HG03575 (cell line): ENCODE data around the gene RETN.

Experiments
- ATAC-seq: cut with Tn5 transposase; IDR thresholded peaks from one replicate; pipeline ENCODE4 v1.9.1; 2021; ENCODE audit not compliant: unreplicated experiment, insufficient number of reproducible peaks, low FRiP score; ENCODE audit errors: extremely low read depth

Gene RETN

GRCh38 chr19:7652061-7652641 is 16.7 kb upstream of the RETN start:
- ATAC-seq, result no peak

GRCh38 chr19:7654401-7654800 is 14.4 kb upstream of the RETN start:
- ATAC-seq, result no peak

DNA sequence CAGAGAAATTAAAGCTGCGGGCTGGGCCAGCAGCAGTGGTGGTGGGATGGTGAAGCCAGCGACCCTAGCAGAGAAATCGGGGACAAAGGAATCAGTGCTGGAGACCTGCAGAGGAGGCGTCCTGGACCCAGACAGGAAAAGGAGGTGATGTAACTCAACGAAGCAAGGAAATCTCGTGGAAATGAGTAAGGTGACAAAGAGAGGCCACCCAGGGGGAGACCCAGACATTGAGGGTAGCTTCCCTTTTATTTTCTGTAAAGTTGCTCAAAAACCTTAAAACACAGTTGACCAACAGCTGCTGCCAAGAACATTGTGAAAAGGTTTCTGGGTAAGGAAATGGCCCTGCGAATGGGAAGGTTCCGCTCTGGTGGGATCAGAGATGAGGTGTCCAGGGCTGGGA is 13.3 kb upstream of the RETN start:
- ATAC-seq, result no peak

GRCh38 chr19:7657131-7657751 is 11.6 kb upstream of the RETN start:
- ATAC-seq, result no peak

DNA sequence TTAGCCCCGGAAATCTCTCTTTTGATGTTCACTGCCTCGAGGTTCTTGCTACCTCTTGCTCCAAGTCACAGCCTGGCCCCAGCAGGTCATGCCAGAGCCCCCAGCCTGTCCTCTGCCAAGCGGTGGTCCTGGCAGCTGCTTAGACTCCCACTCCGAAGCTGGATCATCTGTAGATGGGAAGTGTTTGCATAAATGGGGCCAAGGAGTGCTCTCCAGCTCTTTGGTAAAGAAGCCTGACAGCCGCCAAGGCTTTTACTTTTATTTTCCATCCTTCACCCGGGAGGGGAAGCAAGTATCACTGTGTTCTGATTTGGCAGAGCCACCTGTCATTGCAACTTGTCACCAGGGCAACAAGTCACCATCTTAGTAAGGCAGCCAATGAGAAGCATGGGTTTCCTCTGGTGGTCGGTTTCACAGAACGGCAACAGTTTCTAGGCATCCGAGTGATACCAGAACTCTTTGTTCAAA is 10.6 kb upstream of the RETN start:
- ATAC-seq, result peak; percentile 53

DNA sequence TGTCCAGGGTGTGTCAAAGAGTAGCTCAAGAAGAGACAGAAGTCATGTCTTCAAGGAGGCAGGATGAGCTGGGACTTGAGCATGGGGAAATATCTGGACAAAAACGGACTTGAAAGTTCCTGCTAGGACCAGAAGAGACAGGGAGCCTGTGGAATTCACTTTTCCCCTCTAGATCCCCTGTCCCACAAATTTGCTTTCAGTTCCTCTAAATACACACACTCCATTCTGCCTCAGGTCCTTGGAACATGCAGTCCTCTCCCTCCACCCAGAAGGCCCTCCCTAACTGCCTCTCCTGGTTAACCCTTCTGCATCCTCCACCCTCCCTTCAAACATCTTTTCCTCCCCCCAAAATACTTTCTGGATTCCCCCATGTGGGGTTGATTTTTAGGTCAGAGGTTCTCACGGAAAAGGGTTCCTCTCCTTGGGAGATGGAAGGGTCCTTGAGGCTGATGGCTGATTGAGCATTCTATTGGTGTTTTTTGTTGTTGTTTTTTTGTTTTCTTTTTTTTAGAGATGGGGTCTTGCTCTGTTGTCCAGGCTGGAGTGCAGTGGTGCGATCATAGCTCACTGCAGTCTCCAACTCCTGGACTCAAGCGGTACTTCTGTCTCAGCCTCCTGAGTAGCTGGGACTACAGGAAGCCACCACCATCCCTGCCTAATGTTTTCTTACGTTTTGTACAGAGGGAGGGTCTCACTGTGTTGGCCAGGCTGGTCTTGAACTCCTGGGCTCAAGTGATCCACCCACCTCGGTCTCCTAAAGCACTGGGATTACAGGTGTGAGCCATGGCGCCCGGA is 6.9 kb upstream of the RETN start:
- no peak for ATAC-seq

GRCh38 chr19:7662657-7663056 is 6.2 kb upstream of the RETN start:
- ATAC-seq, result no peak

- no peak for ATAC-seq
Measured at GRCh38 chr19:7663706-7664105, 5.1 kb upstream of the RETN start.

- ATAC-seq, result no peak
Measured at GRCh38 chr19:7665076-7665475, 3.8 kb upstream of the RETN start.

DNA sequence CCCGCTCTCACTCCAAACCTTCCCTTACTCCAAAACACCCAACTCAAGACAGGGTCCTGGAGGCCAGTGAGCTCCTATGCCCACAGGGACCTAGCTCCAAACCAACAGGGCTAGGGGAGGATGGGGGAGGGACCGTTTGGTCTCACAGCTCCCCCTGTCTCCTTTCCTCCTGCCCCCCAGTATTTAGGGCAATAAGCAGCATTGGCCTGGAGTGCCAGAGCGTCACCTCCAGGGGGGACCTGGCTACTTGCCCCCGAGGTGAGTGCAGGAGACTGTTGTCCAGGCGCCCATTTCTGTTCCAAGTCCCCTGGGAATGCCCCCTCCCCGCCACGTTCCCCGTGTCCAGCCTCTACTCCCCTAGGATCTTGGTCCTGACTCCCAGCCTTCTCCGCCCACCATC is 792 bp downstream of the RETN start:
- ATAC-seq, result no peak

- ATAC-seq, result no peak
Measured at GRCh38 chr19:7670150-7670783, 1.4 kb downstream of the RETN start.

GRCh38 chr19:7670790-7671189 is 1.9 kb downstream of the RETN start:
- ATAC-seq, result no peak

DNA sequence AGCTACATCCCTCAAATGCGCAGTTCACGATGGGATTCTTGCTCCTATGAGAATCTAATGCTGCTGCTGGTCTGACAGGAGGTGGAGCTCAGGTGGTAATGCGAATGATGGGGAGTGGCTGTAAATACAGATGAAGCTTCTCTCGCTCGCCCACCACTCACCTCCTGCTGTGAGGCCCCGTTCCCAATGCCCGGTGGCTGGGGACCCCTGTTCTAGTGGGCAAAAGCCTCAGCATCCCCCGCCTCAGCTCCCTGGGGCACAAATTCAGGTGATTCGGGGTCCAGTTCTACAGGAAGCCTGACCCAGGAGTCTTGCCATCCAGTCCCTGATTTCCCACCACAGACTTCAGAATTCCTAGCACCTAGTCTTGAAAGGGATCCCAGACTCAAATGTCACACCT is 3.7 kb downstream of the RETN start:
- no peak for ATAC-seq

GRCh38 chr19:7674010-7675005 is 5.5 kb downstream of the RETN start:
- ATAC-seq, result no peak

DNA sequence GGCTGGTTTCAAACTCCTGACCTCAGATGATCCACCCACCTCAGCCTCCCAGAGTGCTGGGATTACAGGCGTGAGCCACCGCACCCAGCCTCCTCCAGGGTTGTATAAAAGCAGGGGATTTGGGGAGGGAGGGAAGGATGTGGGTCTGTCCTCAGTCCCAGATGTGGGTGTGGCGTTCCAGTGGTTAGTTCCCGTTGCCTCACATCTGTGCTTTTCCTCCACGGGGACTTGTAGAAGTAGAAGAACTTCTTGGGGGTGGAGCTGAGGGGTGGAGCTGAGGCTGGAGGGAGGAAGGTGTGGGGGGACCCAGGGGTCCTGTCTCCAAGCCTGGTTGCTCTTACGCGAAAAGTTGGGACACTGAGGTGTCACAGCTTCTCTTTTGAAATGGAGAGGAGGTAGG is 7.5 kb downstream of the RETN start:
- ATAC-seq, result no peak

DNA sequence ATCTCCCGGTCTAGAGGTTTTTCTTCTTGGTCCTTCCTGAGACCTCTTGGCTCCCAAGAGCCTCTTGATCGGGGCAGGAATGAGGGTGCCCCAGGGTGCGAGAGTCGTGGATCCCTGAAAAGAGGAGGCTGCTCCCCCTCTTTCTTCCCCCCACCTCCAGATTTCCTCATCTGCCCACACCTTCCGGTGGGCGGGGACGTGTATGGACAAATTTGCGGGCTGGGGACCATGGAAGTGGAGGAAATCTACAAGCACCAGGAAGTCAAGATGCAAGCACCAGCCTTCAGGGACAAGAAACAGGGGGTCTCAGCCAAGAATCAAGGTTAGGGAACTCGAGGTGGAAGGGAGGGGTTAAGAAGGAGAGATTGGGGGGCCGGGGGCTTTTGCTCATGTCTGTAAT is 8.0 kb downstream of the RETN start, which contains the start of gene MCEMP1:
MCEMP1 (plus strand) TSS at position 237 of the 400 bp plus-strand sequence; CDS start at position 268, 31 bp downstream.
- no peak for ATAC-seq

GRCh38 chr19:7677669-7678311 is 8.9 kb downstream of the RETN start:
- ATAC-seq, result no peak
